GM12878 (cell line): ENCODE results near the gene ZDHHC11. TPM values are rescaled to one million over a fixed set of nuclear protein-coding genes. Genes with fewer than 3 reads are reported as not detected.

Source experiments
- ATAC-seq: fragments of 200-7000 bp; cut with Tn5 transposase; 3 replicates; pipeline ENCODE4 v1.9.1; 2020; ENCODE audit warnings: mild to moderate bottlenecking, moderate library complexity
- BruUV-seq: library from RNA; stranded (reverse); fragments of 400-500 nt; replicated peaks from 2 replicates; lab custom pipeline; 2021; lab: Mats Ljungman, UMichigan
- CTCF ChIA-PET: fragments of 300-600 bp; sonication (Branson Sonifier 250); formaldehyde crosslinking; extraction: SDS; loops from one replicate; lab custom pipeline; 2021; ENCODE audit warnings: inconsistent platforms; lab: Yijun Ruan, JAX
- POLR2A ChIA-PET: fragments of 350-600 bp; formaldehyde crosslinking; extraction: SDS; loops from one replicate; lab custom pipeline; 2021; ENCODE audit warnings: inconsistent platforms; lab: Charles Lee
- RAD21 ChIA-PET: fragments of 300-600 bp; sonication (Branson Sonifier 250); formaldehyde crosslinking; loops from one replicate; lab custom pipeline; 2023; ENCODE audit warnings: antibody characterized with exemption; ENCODE audit not compliant: unreplicated experiment; lab: Charles Lee
- SMC1A ChIA-PET: fragments of 300-600 bp; sonication (Branson Sonifier 250); formaldehyde crosslinking; loops from one replicate; lab custom pipeline; 2023; ENCODE audit not compliant: unreplicated experiment, uncharacterized antibody; lab: Charles Lee
- DNase-seq: peaks from one replicate; pipeline ENCODE4 v3.0.0-alpha.2; 2011; ENCODE audit warnings: low read depth, low spot score
- FAIRE-seq: peaks from 3 replicates; lab custom pipeline; 2011; peaks lifted over from hg19 to GRCh38; lab: Jason Lieb, UNC
- H2AFZ ChIP-seq: 2 replicates; pipeline ENCODE4 v1.6.0; 2011; ENCODE audit warnings: low read depth, low read length, control low read depth; ENCODE audit not compliant: control insufficient read depth
- H3K27ac ChIP-seq: 2 replicates; pipeline ENCODE4 v1.5.1; 2011; ENCODE audit warnings: control low read depth; ENCODE audit not compliant: control insufficient read depth, insufficient read depth
- H3K27me3 ChIP-seq, 2 experiments: replicated peaks in 1 of 2; 2 replicates each; pipeline versions ENCODE4 v1.6.0 to v1.6.1; 2011; ENCODE audit warnings: low read length in 1 of 2; ENCODE audit not compliant: control insufficient read depth in 2 of 2, insufficient read depth in 2 of 2
- H3K36me3 ChIP-seq, 2 experiments: 2 replicates each; pipeline ENCODE4 v1.5.1; 2011; ENCODE audit warnings: low read length in 1 of 2; ENCODE audit not compliant: control insufficient read depth in 2 of 2, insufficient read depth in 2 of 2
- H3K4me1 ChIP-seq: 2 replicates; pipeline ENCODE4 v1.6.1; 2011; ENCODE audit warnings: mild to moderate bottlenecking, low read length, moderate library complexity, mixed read lengths; ENCODE audit not compliant: control insufficient read depth, insufficient read depth
- H3K4me2 ChIP-seq: 2 replicates; pipeline ENCODE4 v1.6.0; 2011; ENCODE audit warnings: control low read depth; ENCODE audit not compliant: control insufficient read depth, insufficient read depth
- H3K4me3 ChIP-seq: fragments of 200-600 bp; sonication (generic); 2 replicates; pipeline ENCODE4 v1.5.1; 2016
- H3K79me2 ChIP-seq: 2 replicates; pipeline ENCODE4 v1.6.0; 2011; ENCODE audit warnings: low read length; ENCODE audit not compliant: control insufficient read depth, insufficient read depth
- H3K9ac ChIP-seq: 2 replicates; pipeline ENCODE4 v1.8.0; 2011; ENCODE audit warnings: low read length, control low read depth, mixed read lengths; ENCODE audit not compliant: control insufficient read depth, insufficient read depth
- H3K9me3 ChIP-seq: replicated peaks from 3 replicates; pipeline ENCODE4 v1.5.1; 2011; ENCODE audit warnings: mild to moderate bottlenecking, low read length; ENCODE audit not compliant: control insufficient read depth, insufficient read depth
- H4K20me1 ChIP-seq: 2 replicates; pipeline ENCODE4 v1.6.0; 2011; ENCODE audit not compliant: control insufficient read depth, insufficient read depth
- BHLHE40 ChIP-seq, 2 experiments: fragments of 450-650 bp in 1 of 2; IDR thresholded peaks; 2 replicates each; pipeline ENCODE4 v1.6.1; 2011 to 2017; ENCODE audit warnings: low read depth in 2 of 2, borderline replicate concordance in 1 of 2, improper control_type of control experiment in 1 of 2, low read length in 1 of 2, mild to moderate bottlenecking in 1 of 2
- BMI1 ChIP-seq: fragments of 450-650 bp; IDR thresholded peaks from 2 replicates; pipeline ENCODE4 v1.6.1; 2016; ENCODE audit warnings: mild to moderate bottlenecking, moderate library complexity, borderline replicate concordance
- CREB1 ChIP-seq: IDR thresholded peaks from 2 replicates; pipeline ENCODE4 v1.6.1; 2012; ENCODE audit warnings: low read depth, mild to moderate bottlenecking, inconsistent platforms
- SIX5 ChIP-seq: IDR thresholded peaks from 2 replicates; pipeline ENCODE4 v1.6.1; 2011; ENCODE audit warnings: mild to moderate bottlenecking, low read depth, low read length, moderate library complexity; ENCODE audit not compliant: severe bottlenecking
- SUZ12 ChIP-seq: fragments of 200-600 bp; sonication (generic); IDR thresholded peaks from one replicate; pipeline ENCODE4 v1.6.1; 2018; ENCODE audit warnings: antibody characterized with exemption, mild to moderate bottlenecking; ENCODE audit not compliant: unreplicated experiment
- WGBS: methylation state at CpG from one replicate; pipeline ENCODE4 v1.1.6; 2016; ENCODE audit warnings: low lambda C conversion rate; ENCODE audit not compliant: insufficient replicate concordance, insufficient coverage; ENCODE audit errors: missing lambda C conversion rate; 5-methylcytosine and 5-hydroxymethylcytosine counted together
- in situ Hi-C: fragments of 300-500 bp; cut with MboI; formaldehyde crosslinking; loops from 9 replicates; pipeline ENCODE4 v1.14.3; 2018; ENCODE audit warnings: mixed read lengths
- intact Hi-C: fragments of 100-400 bp; cut with micrococcal nuclease; formaldehyde crosslinking; loops from one replicate; pipeline ENCODE4 v1.14.2; 2022; ENCODE audit not compliant: unreplicated experiment
- polyA plus RNA-seq, 11 experiments: library from polyadenylated mRNA; depleted of rRNA in 4 of 11; unstranded in 6 of 11; stranded (reverse) in 5 of 11; fragments of >200 nt; fragmentation: Nextera tagmentation in 4 of 11; fragmentation: Illumina TruSeq in 1 of 11; extraction: Ambion mirVana in 4 of 11; extraction: Trizol in 1 of 11; gene quantifications; 1 replicate in 1 of 11; 2 replicates in 10 of 11; pipeline versions ENCODE4 v1.2.1 to v1.2.3, GENCODE V29; 2011 to 2016; ENCODE audit warnings: inconsistent platforms in 2 of 11, missing spikeins in 2 of 11, low read depth in 1 of 11
- total RNA-seq, 4 experiments: library from RNA; depleted of rRNA in 3 of 4; stranded (reverse); fragments of >200 nt in 3 of 4; fragmentation: Illumina TruSeq in 1 of 4; extraction: Trizol in 1 of 4; gene quantifications; 2 replicates each; pipeline versions ENCODE4 v1.2.1 to v1.2.3, GENCODE V29; 2013 to 2021
- TF ChIP-seq, protein P1 (sequence below): fragments of 450-650 bp; IDR thresholded peaks from 2 replicates; pipeline ENCODE4 v1.6.1; 2017; ENCODE audit warnings: mild to moderate bottlenecking, moderate library complexity

The ZDHHC11 gene
- total and polyA plus RNA-seq, 10 of the 15 experiments (the other 5 are each of a cell fraction or from before 2014, with no cell fraction given): 0.04 to 1.4 (median 0.30) TPM

DNA sequence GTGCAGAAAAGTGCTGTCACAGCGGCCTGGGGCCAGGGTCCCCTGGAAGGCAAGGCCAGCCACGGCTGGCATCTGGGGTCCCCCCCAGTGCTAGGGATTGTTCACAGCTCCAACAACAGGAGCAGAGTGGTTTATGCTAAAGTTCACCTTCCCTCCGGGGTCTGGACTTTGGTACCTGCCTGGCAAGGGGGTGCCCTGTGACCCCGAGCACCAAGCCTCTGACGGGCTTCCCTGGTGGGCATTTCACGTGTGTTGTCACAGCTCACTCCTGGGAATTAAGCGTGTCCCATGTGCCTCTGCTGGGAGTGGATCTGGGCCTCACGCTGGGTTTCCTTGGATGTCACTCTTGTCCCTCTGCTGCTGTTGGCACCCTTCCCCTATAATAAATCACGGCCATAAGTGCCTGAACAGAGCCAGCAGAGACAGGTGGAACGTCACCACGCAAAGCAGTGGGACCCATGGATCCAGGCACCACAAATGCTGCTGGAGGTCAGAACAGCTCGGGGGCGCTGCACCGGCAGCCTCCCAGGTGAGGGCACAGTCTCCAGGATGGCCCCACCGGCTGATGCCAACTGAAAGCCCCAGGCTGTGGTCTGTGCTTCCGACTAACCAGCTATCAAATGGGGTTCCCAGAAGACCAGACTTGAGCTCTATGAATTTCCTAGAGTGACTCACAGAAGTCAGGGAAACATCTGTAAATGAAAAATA is 17.8 kb upstream of the ZDHHC11 start:
- no peak overlapping the region for H3K9ac ChIP-seq
- 95% methylated on average over 16 of the region's 16 CpGs for WGBS
- no peaks in the 10 kb centered on the region for H3K27me3 ChIP-seq
- H3K4me2 ChIP-seq: no peak overlapping the region
- intact Hi-C loops (no loop called here), in situ Hi-C loops (no loop called here)
- TF ChIP-seq SUZ12: no peak
- no peak for TF ChIP-seq SIX5
- no peak for TF ChIP-seq CREB1
- no peak for TF ChIP-seq BHLHE40 (IDR thresholded peaks at IDR 0.05; ENCODE audit: borderline replicate concordance in 1 of 2, low read depth in 2 of 2, low read length in 1 of 2)
- TF ChIP-seq BMI1: no peak
- TF ChIP-seq, protein P1, sequence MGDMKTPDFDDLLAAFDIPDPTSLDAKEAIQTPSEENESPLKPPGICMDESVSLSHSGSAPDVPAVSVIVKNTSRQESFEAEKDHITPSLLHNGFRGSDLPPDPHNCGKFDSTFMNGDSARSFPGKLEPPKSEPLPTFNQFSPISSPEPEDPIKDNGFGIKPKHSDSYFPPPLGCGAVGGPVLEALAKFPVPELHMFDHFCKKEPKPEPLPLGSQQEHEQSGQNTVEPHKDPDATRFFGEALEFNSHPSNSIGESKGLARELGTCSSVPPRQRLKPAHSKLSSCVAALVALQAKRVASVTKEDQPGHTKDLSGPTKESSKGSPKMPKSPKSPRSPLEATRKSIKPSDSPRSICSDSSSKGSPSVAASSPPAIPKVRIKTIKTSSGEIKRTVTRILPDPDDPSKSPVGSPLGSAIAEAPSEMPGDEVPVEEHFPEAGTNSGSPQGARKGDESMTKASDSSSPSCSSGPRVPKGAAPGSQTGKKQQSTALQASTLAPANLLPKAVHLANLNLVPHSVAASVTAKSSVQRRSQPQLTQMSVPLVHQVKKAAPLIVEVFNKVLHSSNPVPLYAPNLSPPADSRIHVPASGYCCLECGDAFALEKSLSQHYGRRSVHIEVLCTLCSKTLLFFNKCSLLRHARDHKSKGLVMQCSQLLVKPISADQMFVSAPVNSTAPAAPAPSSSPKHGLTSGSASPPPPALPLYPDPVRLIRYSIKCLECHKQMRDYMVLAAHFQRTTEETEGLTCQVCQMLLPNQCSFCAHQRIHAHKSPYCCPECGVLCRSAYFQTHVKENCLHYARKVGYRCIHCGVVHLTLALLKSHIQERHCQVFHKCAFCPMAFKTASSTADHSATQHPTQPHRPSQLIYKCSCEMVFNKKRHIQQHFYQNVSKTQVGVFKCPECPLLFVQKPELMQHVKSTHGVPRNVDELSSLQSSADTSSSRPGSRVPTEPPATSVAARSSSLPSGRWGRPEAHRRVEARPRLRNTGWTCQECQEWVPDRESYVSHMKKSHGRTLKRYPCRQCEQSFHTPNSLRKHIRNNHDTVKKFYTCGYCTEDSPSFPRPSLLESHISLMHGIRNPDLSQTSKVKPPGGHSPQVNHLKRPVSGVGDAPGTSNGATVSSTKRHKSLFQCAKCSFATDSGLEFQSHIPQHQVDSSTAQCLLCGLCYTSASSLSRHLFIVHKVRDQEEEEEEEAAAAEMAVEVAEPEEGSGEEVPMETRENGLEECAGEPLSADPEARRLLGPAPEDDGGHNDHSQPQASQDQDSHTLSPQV: no peak
- no peaks in the 10 kb centered on the region for H3K9me3 ChIP-seq
- ATAC-seq (no peak), DNase-seq (no peak), FAIRE-seq (no peak)
- ChIA-PET SMC1A (no interaction called here), CTCF (no interaction called here), RAD21 (no interaction called here), POLR2A (no interaction called here)
- H4K20me1 ChIP-seq: no peaks in the 10 kb centered on the region
- no TSS peak for BruUV-seq
- no peaks in the 10 kb centered on the region for H3K79me2 ChIP-seq
- no peak overlapping the region for H2AFZ ChIP-seq
- no peaks in the 10 kb centered on the region for H3K4me1 ChIP-seq
- H3K36me3 ChIP-seq: peaks cover 34 to 46% of the 10 kb centered on the region in 2 experiments
- H3K4me3 ChIP-seq: no peak overlapping the region
- no peak overlapping the region for H3K27ac ChIP-seq
